ENCODE data around the gene NHS. TPM values are rescaled to one million over a fixed set of nuclear protein-coding genes. Genes with fewer than 3 reads are reported as not detected.

Gene NHS
- total and polyA plus RNA-seq, 2 of the 13 experiments (the other 11 are each of a cell fraction or from before 2014, with no cell fraction given): 0.02 TPM; not detected in 1

- TF ChIP-seq ZNF430 (CRISPR knock-in tag; IDR thresholded peaks at IDR 0.05): no peak
- no peak for TF ChIP-seq ATRX (CRISPR knock-in tag; IDR thresholded peaks at IDR 0.05; ENCODE audit: borderline replicate concordance)
- no peak for TF ChIP-seq STAG1 (CRISPR knock-in tag; IDR thresholded peaks at IDR 0.05)
- TF ChIP-seq NCOA2 (CRISPR knock-in tag; IDR thresholded peaks at IDR 0.05): no peak
- no peak for TF ChIP-seq NFE2L2 (IDR thresholded peaks at IDR 0.05; ENCODE audit: low read length)
- Histone ChIP-seq H2AFZ (ENCODE audit: low read length) (no peak overlapping the region), H4K20me1 (ENCODE audit: insufficient read depth, low read length) (no peaks in the 10 kb centered on the region), H3K4me2 (ENCODE audit: low read depth, low read length) (no peak overlapping the region), H3K27ac (ENCODE audit: extremely low read length, insufficient read depth, low read length) (no peak overlapping the region), H3K4me3 (replicated peaks in 1 of 3; ENCODE audit: insufficient read depth in 1 of 3, low read depth in 2 of 3, low read length in 3 of 3) (no peak overlapping the region), H3K9ac (ENCODE audit: insufficient read depth, low read depth, low read length) (no peak overlapping the region), H3K27me3 (ENCODE audit: control insufficient read depth in 1 of 2, insufficient read depth in 2 of 2, low read length in 2 of 2) (no peaks in the 10 kb centered on the region), H3K9me3 (ENCODE audit: low read length) (no peaks in the 10 kb centered on the region), H3K36me3 (replicated peaks in 1 of 2; ENCODE audit: control insufficient read depth in 1 of 2, insufficient read depth in 2 of 2, low read length in 2 of 2) (no peaks in the 10 kb centered on the region), H3K4me1 (ENCODE audit: insufficient read depth, low read length) (no peaks in the 10 kb centered on the region), H3K79me2 (ENCODE audit: insufficient read depth, low read length) (no peaks in the 10 kb centered on the region)
- FAIRE-seq (no peak), ATAC-seq (no peak), DNase-seq (ENCODE audit: low spot score) (no peak)
- ChIA-PET CTCF (ENCODE audit: low intra/inter-chr PET ratio, low total read pairs) (no interaction called here), POLR2A (no interaction called here)
- intact Hi-C loops (cut with micrococcal nuclease; ENCODE audit: unreplicated experiment) (no loop called here), in situ Hi-C loops (cut with HindIII; ENCODE audit: extremely low pct_ligation_motif_present, low pct_unique_long_range_greater_than_20kb) (no loop called here)
- no TSS peak for BruUV-seq (replicated peaks)
- 51% methylated on average over 4 of the region's 6 CpGs for WGBS (ENCODE audit: low lambda C conversion rate)
These were observed 50.1 kb downstream of the NHS start for GRCh38 chrX:17425136-17425535.

- no peaks in the 10 kb centered on the region for H4K20me1 ChIP-seq (ENCODE audit: insufficient read depth, low read length)
- CTCF ChIA-PET (ENCODE audit: low intra/inter-chr PET ratio, low total read pairs): no interaction called here
- H3K27ac ChIP-seq (ENCODE audit: extremely low read length, insufficient read depth, low read length): no peak overlapping the region
- POLR2A ChIA-PET: no interaction called here
- in situ Hi-C loops (cut with HindIII; ENCODE audit: extremely low pct_ligation_motif_present, low pct_unique_long_range_greater_than_20kb) (no loop called here), intact Hi-C loops (cut with micrococcal nuclease; ENCODE audit: unreplicated experiment) (no loop called here)
- H3K27me3 ChIP-seq (ENCODE audit: control insufficient read depth in 1 of 2, insufficient read depth in 2 of 2, low read length in 2 of 2): no peaks in the 10 kb centered on the region
- no peaks in the 10 kb centered on the region for H3K36me3 ChIP-seq (replicated peaks in 1 of 2; ENCODE audit: control insufficient read depth in 1 of 2, insufficient read depth in 2 of 2, low read length in 2 of 2)
- DNase-seq (ENCODE audit: low spot score) (no peak), ATAC-seq (no peak), FAIRE-seq (no peak)
- H3K9me3 ChIP-seq (ENCODE audit: low read length): no peaks in the 10 kb centered on the region
- no peaks in the 10 kb centered on the region for H3K4me1 ChIP-seq (ENCODE audit: insufficient read depth, low read length)
- no peak overlapping the region for H3K4me3 ChIP-seq (replicated peaks in 1 of 3; ENCODE audit: insufficient read depth in 1 of 3, low read depth in 2 of 3, low read length in 3 of 3)
- 7% methylated on average over 1 of the region's 1 CpG for WGBS (ENCODE audit: low lambda C conversion rate)
- no peak for TF ChIP-seq HOMEZ (CRISPR knock-in tag; IDR thresholded peaks at IDR 0.05; ENCODE audit: low read depth)
- no peak for TF ChIP-seq ZNF567 (CRISPR knock-in tag; IDR thresholded peaks at IDR 0.05; ENCODE audit: borderline replicate concordance)
- no peaks in the 10 kb centered on the region for H3K79me2 ChIP-seq (ENCODE audit: insufficient read depth, low read length)
- BruUV-seq (replicated peaks): no TSS peak
- no peak overlapping the region for H3K4me2 ChIP-seq (ENCODE audit: low read depth, low read length)
- H3K9ac ChIP-seq (ENCODE audit: insufficient read depth, low read depth, low read length): no peak overlapping the region
- no peak overlapping the region for H2AFZ ChIP-seq (ENCODE audit: low read length)
These were observed 50.6 kb downstream of the NHS start for GRCh38 chrX:17425551-17425950.
